HG02884 (cell line): ENCODE measurements around the gene DHRS1.
A peak's percentile ranks its signal among the peaks of the same experiment; 100 is the strongest.

Experiments used
- ATAC-seq: cut with Tn5 transposase; IDR thresholded peaks from one replicate; pipeline ENCODE4 v1.9.1; 2021; ENCODE audit warnings: mild to moderate bottlenecking, moderate library complexity; ENCODE audit not compliant: unreplicated experiment

Gene DHRS1

GRCh38 chr14:24299255-24300191, at the start of gene DHRS1, which contains the start of gene NOP9:
TSS of gene DHRS1 (minus strand) at chr14:24299780. CDS start at chr14:24299106, 674 bp downstream.
TSS of gene NOP9 (plus strand) at chr14:24299850. CDS start at chr14:24299955, 105 bp downstream.
- ATAC-seq: peak; percentile 62

GRCh38 chr14:24348186-24348585, 48.6 kb upstream of the DHRS1 start:
- ATAC-seq: no peak

- ATAC-seq: no peak
Measured at GRCh38 chr14:24347134-24347533, 47.6 kb upstream of the DHRS1 start.

- ATAC-seq: no peak
Measured at GRCh38 chr14:24343795-24344660, 44.4 kb upstream of the DHRS1 start.

- ATAC-seq: no peak
Measured at GRCh38 chr14:24342889-24343288, 43.3 kb upstream of the DHRS1 start.

GRCh38 chr14:24340606-24341005, 41.0 kb upstream of the DHRS1 start:
- no peak for ATAC-seq

GRCh38 chr14:24339284-24340151, 39.9 kb upstream of the DHRS1 start, which contains the start of gene RIPK3:
TSS of gene RIPK3 (minus strand) at chr14:24339991. CDS start at chr14:24339826, 165 bp downstream.
- peak; percentile 83 for ATAC-seq

GRCh38 chr14:24338843-24339242, 39.3 kb upstream of the DHRS1 start:
- ATAC-seq: no peak

- no peak for ATAC-seq
Measured at GRCh38 chr14:24337824-24338175, 38.2 kb upstream of the DHRS1 start.

- no peak for ATAC-seq
Measured at GRCh38 chr14:24337144-24337823, 37.7 kb upstream of the DHRS1 start.

- no peak for ATAC-seq
Measured at GRCh38 chr14:24335461-24336171, 36.0 kb upstream of the DHRS1 start.

GRCh38 chr14:24334431-24335291, 35.1 kb upstream of the DHRS1 start, which contains the start of gene ADCY4:
TSS of gene ADCY4 (minus strand) at chr14:24335071. CDS start at chr14:24334652, 419 bp downstream.
- no peak for ATAC-seq

- peak; percentile 82 for ATAC-seq
Measured at GRCh38 chr14:24332268-24332993, 32.9 kb upstream of the DHRS1 start.

- ATAC-seq: no peak
Measured at GRCh38 chr14:24331731-24332267, 32.2 kb upstream of the DHRS1 start.

GRCh38 chr14:24330973-24331674, 31.5 kb upstream of the DHRS1 start:
- no peak for ATAC-seq

GRCh38 chr14:24329736-24330135, 30.2 kb upstream of the DHRS1 start:
- ATAC-seq: no peak
